CD14-positive monocyte (primary cell): ENCODE results near the gene LYSMD4. TPM values are rescaled to one million over a fixed set of nuclear protein-coding genes. Genes with fewer than 3 reads are reported as not detected.
A peak's percentile ranks its signal among the peaks of the same experiment; 100 is the strongest.

ENCODE experiments used
- DNase-seq, 3 donors: peaks; one replicate each; pipeline ENCODE4 v3.0.0-alpha.2; 2011 to 2022
- H2AFZ ChIP-seq: 2 replicates; pipeline ENCODE4 v1.6.0; 2012; ENCODE audit warnings: mild to moderate bottlenecking, low read depth, low read length, inconsistent platforms; ENCODE audit not compliant: insufficient read depth, poor library complexity, severe bottlenecking
- H3K27ac ChIP-seq, 2 donors: 1 replicate in 1 of 2; 2 replicates in 1 of 2; pipeline ENCODE4 v1.5.1; 2012 to 2013; ENCODE audit warnings: low read length in 2 of 2, control low read depth in 1 of 2, inconsistent platforms in 1 of 2, low read depth in 1 of 2, mild to moderate bottlenecking in 1 of 2
- H3K27me3 ChIP-seq, 2 donors: one replicate each; pipeline versions ENCODE4 v1.6.0 to v1.6.1; 2011 to 2013; ENCODE audit warnings: low read length in 2 of 2; ENCODE audit not compliant: control insufficient read depth in 2 of 2, insufficient read depth in 2 of 2
- H3K36me3 ChIP-seq, 2 donors: replicated peaks in 1 of 2; 1 replicate in 1 of 2; 2 replicates in 1 of 2; pipeline versions ENCODE4 v1.5.1 to v1.6.1; 2012 to 2013; ENCODE audit warnings: low read length in 2 of 2, control low read depth in 1 of 2, inconsistent platforms in 1 of 2, mild to moderate bottlenecking in 1 of 2; ENCODE audit not compliant: insufficient read depth in 2 of 2, control insufficient read depth in 1 of 2
- H3K4me1 ChIP-seq, 2 donors: 1 replicate in 1 of 2; 2 replicates in 1 of 2; pipeline versions ENCODE4 v1.5.1 to v1.6.1; 2012 to 2013; ENCODE audit warnings: low read length in 2 of 2, control low read depth in 1 of 2, inconsistent platforms in 1 of 2, mild to moderate bottlenecking in 1 of 2, moderate library complexity in 1 of 2; ENCODE audit not compliant: insufficient read depth in 2 of 2, control insufficient read depth in 1 of 2
- H3K4me2 ChIP-seq: replicated peaks from 2 replicates; pipeline ENCODE3; 2012; ENCODE audit warnings: low read length, moderate library complexity, mild to moderate bottlenecking; ENCODE audit not compliant: poor library complexity, severe bottlenecking; ENCODE audit errors: extremely low read depth
- H3K4me3 ChIP-seq, 3 experiments: fragments of 200-600 bp in 1 of 3; sonication (generic) in 1 of 3; replicated peaks in 1 of 3; 1 replicate in 2 of 3; 2 replicates in 1 of 3; pipeline ENCODE4 v1.5.1; 2011 to 2013; ENCODE audit warnings: low read length in 3 of 3, mild to moderate bottlenecking in 3 of 3, control low read depth in 2 of 3, low read depth in 2 of 3, inconsistent platforms in 1 of 3, moderate library complexity in 1 of 3
- H3K79me2 ChIP-seq: 2 replicates; pipeline ENCODE4 v1.6.0; 2012; ENCODE audit warnings: mild to moderate bottlenecking, control low read depth, inconsistent platforms, low read length, moderate library complexity; ENCODE audit not compliant: insufficient read depth
- H3K9ac ChIP-seq: 2 replicates; pipeline ENCODE4 v1.6.0; 2017; ENCODE audit warnings: low read length, mild to moderate bottlenecking; ENCODE audit not compliant: insufficient read depth, poor library complexity, severe bottlenecking
- H3K9me3 ChIP-seq, 2 donors: replicated peaks in 1 of 2; 1 replicate in 1 of 2; 2 replicates in 1 of 2; pipeline versions ENCODE4 v1.5.1 to v1.6.1; 2012 to 2013; ENCODE audit warnings: low read length in 2 of 2, control low read depth in 1 of 2; ENCODE audit not compliant: control insufficient read depth in 1 of 2, insufficient read depth in 1 of 2
- H4K20me1 ChIP-seq: 2 replicates; pipeline ENCODE4 v1.6.0; 2012; ENCODE audit warnings: mild to moderate bottlenecking, low read length, control low read depth, moderate library complexity; ENCODE audit not compliant: insufficient read depth
- H3K27ac Mint-ChIP-seq, 7 donors: one replicate each; pipeline ENCODE4 v1.8.0; 2020; ENCODE audit warnings: mild to moderate bottlenecking in 7 of 7, mixed read lengths in 7 of 7, moderate library complexity in 6 of 7, inconsistent platforms in 2 of 7
- H3K27me3 Mint-ChIP-seq, 3 donors: one replicate each; pipeline ENCODE4 v1.8.0; 2021 to 2022; ENCODE audit warnings: low read depth in 3 of 3, mild to moderate bottlenecking in 3 of 3, mixed read lengths in 3 of 3, moderate library complexity in 3 of 3, inconsistent platforms in 1 of 3
- H3K36me3 Mint-ChIP-seq, 2 donors: one replicate each; pipeline ENCODE4 v1.8.0; 2020; ENCODE audit warnings: mixed read lengths in 2 of 2, inconsistent platforms in 1 of 2, mild to moderate bottlenecking in 1 of 2
- H3K4me1 Mint-ChIP-seq: one replicate; pipeline ENCODE4 v1.8.0; 2020; ENCODE audit warnings: mild to moderate bottlenecking, mixed read lengths
- H3K4me3 Mint-ChIP-seq, 2 donors: one replicate each; pipeline ENCODE4 v1.8.0; 2020; ENCODE audit warnings: mild to moderate bottlenecking in 2 of 2, mixed read lengths in 2 of 2, moderate library complexity in 1 of 2
- H3K9me3 Mint-ChIP-seq, 7 donors: one replicate each; pipeline ENCODE4 v1.8.0; 2020 to 2022; ENCODE audit warnings: mixed read lengths in 7 of 7, mild to moderate bottlenecking in 6 of 7, moderate library complexity in 6 of 7, inconsistent platforms in 2 of 7
- CTCF ChIP-seq: fragments of 200-600 bp; IDR thresholded peaks from one replicate; pipeline ENCODE4 v1.8.0; 2022; ENCODE audit warnings: antibody characterized with exemption, mild to moderate bottlenecking
- WGBS: methylation state at CpG from one replicate; pipeline ENCODE4 v1.1.5; 2013; ENCODE audit warnings: missing lambda C conversion rate; ENCODE audit not compliant: insufficient coverage; 5-methylcytosine and 5-hydroxymethylcytosine counted together
- intact Hi-C, 2 donors: fragments of 100-400 bp; cut with micrococcal nuclease; formaldehyde crosslinking; loops; one replicate each; pipeline versions ENCODE4 v1.15.0 to v1.15.1; 2023
- polyA plus RNA-seq, 3 donors: library from polyadenylated mRNA; depleted of rRNA in 1 of 3; unstranded in 2 of 3; stranded (reverse) in 1 of 3; fragments of 300-500 nt in 2 of 3; fragments of >200 nt in 1 of 3; fragmentation: Illumina TruSeq in 2 of 3; gene quantifications; 1 replicate in 2 of 3; 2 replicates in 1 of 3; pipeline ENCODE4 v1.2.3, GENCODE V29; 2012 to 2021
- small RNA-seq: library from RNA; depleted of rRNA; stranded (forward); fragments of <200 nt; gene quantifications from one replicate; pipeline ENCODE3, GENCODE V24; 2012; ENCODE audit warnings: low read depth; ENCODE audit not compliant: insufficient read length

LYSMD4 gene
- polyA plus RNA-seq, 3 donors: 1.1 to 4.7 (median 2.5) TPM

- Mint-ChIP-seq H3K27me3 (peaks cover 0 to 1% (median 0%) of the 10 kb centered on the region in 3 donors), H3K9me3 (peaks cover 0 to 15% (median 7%) of the 10 kb centered on the region in 7 donors), H3K36me3 (peaks cover 78 to 83% of the 10 kb centered on the region in 2 donors), H3K4me1 (no peaks in the 10 kb centered on the region), H3K27ac (no peak overlapping the region), H3K4me3 (no peak overlapping the region)
- Histone ChIP-seq H3K36me3 (peaks cover 49 to 89% of the 10 kb centered on the region in 2 donors), H3K9ac (no peak overlapping the region), H3K4me1 (no peaks in the 10 kb centered on the region), H3K9me3 (no peaks in the 10 kb centered on the region), H3K4me2 (no peak overlapping the region), H3K79me2 (peaks cover 8% of the 10 kb centered on the region), H4K20me1 (peaks cover 20% of the 10 kb centered on the region), H3K27me3 (no peaks in the 10 kb centered on the region), H2AFZ (no peak overlapping the region), H3K4me3 (no peak overlapping the region), H3K27ac (peak overlapping the region in 1 of 2 donors; percentile 11)
- no peak for DNase-seq
- intact Hi-C loops: no loop called here
- TF ChIP-seq CTCF: no peak
Observed at GRCh38 chr15:99680276-99680675, 53.0 kb downstream of the LYSMD4 start.

DNA sequence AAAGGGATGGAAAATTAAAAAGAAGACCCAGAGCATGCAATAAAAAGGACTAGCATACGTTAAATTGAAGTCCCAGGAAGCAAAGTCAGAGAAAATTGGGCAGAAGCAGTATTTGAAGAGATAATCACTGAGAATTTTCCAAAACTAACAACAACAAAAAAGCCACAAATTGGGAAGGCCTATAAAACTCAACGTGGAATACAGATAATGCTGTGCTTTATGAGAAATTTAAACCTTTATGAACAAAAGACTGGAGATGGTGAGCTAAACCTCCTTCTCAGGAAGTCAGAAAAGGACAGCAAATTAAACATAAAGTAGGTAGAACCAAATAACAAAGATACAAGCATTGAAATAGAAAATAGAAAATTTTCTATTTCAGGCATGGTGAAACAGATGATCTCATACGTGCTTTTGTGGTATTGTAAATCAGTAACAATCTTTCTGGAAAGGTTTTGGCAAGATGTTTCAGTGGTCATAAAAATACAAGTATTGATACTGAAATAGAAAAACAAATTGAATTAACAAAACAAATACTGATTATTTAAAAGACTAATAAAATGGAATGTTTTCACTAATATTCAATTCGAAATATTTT is 55.6 kb downstream of the LYSMD4 start:
- Histone ChIP-seq H3K4me1 (no peaks in the 10 kb centered on the region), H3K9me3 (no peaks in the 10 kb centered on the region), H2AFZ (no peak overlapping the region), H3K4me2 (no peak overlapping the region), H4K20me1 (peaks cover 20% of the 10 kb centered on the region), H3K4me3 (no peak overlapping the region), H3K36me3 (peaks cover 66 to 93% of the 10 kb centered on the region in 2 donors), H3K9ac (no peak overlapping the region), H3K79me2 (no peaks in the 10 kb centered on the region), H3K27me3 (no peaks in the 10 kb centered on the region), H3K27ac (no peak overlapping the region)
- peaks cover 0 to 1% (median 0%) of the 10 kb centered on the region in 3 donors for H3K27me3 Mint-ChIP-seq
- peaks cover 73 to 75% of the 10 kb centered on the region in 2 donors for H3K36me3 Mint-ChIP-seq
- no peaks in the 10 kb centered on the region for H3K4me1 Mint-ChIP-seq
- H3K9me3 Mint-ChIP-seq: no peaks in the 10 kb centered on the region
- no CpG with 5 or more reads among the region's 4 CpGs for WGBS
- no peak overlapping the region for H3K4me3 Mint-ChIP-seq
- intact Hi-C loops: no loop called here
- no peak for DNase-seq
- TF ChIP-seq CTCF: no peak
- H3K27ac Mint-ChIP-seq: peak overlapping the region in 2 of 7 donors; percentile 5 to 34

Small RNA genes lying within 50 kb of the gene (small RNA-seq; reads per million reads assigned to genes)
- gene RF00019: not detected

Other genes starting within 250 kb of the LYSMD4 start
- gene MEF2A, start 167.5 kb downstream of the LYSMD4 start, polyA plus RNA-seq: 10 to 100 TPM; 20.3 to 61.8 (median 33.5) TPM